ENCODE measurements around the gene CDC14A. TPM values are rescaled to one million over a fixed set of nuclear protein-coding genes. Genes with fewer than 3 reads are reported as not detected.

CDC14A gene
- total and polyA plus RNA-seq, 2 donors (not counting 1 experiment from before 2014, with no cell fraction given): 1.4 to 3.5 TPM

DNA sequence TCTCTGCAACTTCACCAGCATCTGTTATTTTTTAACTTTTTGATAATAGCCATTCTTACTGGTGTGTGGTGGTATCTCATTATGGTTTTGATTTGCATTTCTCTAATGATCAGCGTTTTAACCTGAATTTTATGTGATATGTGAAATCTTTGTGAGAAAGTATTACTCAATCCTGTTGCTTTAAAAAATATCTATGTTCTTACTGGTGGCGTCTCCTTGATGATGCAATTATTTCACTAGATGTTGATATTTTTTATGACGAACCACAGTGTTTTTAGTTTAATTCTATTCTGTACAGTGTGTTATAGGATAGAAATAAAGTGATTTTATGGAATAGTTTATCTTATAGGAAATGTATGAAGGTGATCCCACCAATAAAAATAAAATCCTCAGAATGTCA lies 130.9 kb downstream of the CDC14A start:
- Histone ChIP-seq H3K79me2 (ENCODE audit: control insufficient read depth, insufficient read depth, low read length) (no peaks in the 10 kb centered on the region), H3K27ac (ENCODE audit: insufficient read depth, low read length) (no peak overlapping the region), H3K9me3 (ENCODE audit: control insufficient read depth, insufficient read depth, low read depth, low read length) (no peaks in the 10 kb centered on the region), H3K27me3 (ENCODE audit: control insufficient read depth, insufficient read depth, low read length) (no peaks in the 10 kb centered on the region), H3K36me3 (ENCODE audit: control insufficient read depth, insufficient read depth, low read length) (no peaks in the 10 kb centered on the region), H2AFZ (ENCODE audit: low read length) (no peak overlapping the region), H3K4me1 (ENCODE audit: control insufficient read depth, extremely low read depth, insufficient read depth, low read length) (no peaks in the 10 kb centered on the region), H3K4me2 (ENCODE audit: extremely low read depth, insufficient read depth, low read length) (no peak overlapping the region), H3K4me3 (replicated peaks in 1 of 4; ENCODE audit: control extremely low read depth in 1 of 4, insufficient read depth in 1 of 4, low read depth in 3 of 4, low read length in 4 of 4) (no peak overlapping the region), H4K20me1 (ENCODE audit: control insufficient read depth, extremely low read depth, insufficient read depth, low read length) (no peaks in the 10 kb centered on the region), H3K9ac (ENCODE audit: insufficient read depth, low read length) (no peak overlapping the region)
- TF ChIP-seq, protein P1, sequence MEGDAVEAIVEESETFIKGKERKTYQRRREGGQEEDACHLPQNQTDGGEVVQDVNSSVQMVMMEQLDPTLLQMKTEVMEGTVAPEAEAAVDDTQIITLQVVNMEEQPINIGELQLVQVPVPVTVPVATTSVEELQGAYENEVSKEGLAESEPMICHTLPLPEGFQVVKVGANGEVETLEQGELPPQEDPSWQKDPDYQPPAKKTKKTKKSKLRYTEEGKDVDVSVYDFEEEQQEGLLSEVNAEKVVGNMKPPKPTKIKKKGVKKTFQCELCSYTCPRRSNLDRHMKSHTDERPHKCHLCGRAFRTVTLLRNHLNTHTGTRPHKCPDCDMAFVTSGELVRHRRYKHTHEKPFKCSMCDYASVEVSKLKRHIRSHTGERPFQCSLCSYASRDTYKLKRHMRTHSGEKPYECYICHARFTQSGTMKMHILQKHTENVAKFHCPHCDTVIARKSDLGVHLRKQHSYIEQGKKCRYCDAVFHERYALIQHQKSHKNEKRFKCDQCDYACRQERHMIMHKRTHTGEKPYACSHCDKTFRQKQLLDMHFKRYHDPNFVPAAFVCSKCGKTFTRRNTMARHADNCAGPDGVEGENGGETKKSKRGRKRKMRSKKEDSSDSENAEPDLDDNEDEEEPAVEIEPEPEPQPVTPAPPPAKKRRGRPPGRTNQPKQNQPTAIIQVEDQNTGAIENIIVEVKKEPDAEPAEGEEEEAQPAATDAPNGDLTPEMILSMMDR (conservative IDR thresholded peaks at IDR 0.05 in 1 of 2, IDR thresholded peaks at IDR 0.05 in 1 of 2; ENCODE audit: low read depth in 1 of 2, low read length in 2 of 2): no peak
- no peak for TF ChIP-seq EZH2 (IDR thresholded peaks at IDR 0.05; ENCODE audit: low read length, missing control alignments)
- no peak for DNase-seq (ENCODE audit: low read depth in 2 of 2)

DNA sequence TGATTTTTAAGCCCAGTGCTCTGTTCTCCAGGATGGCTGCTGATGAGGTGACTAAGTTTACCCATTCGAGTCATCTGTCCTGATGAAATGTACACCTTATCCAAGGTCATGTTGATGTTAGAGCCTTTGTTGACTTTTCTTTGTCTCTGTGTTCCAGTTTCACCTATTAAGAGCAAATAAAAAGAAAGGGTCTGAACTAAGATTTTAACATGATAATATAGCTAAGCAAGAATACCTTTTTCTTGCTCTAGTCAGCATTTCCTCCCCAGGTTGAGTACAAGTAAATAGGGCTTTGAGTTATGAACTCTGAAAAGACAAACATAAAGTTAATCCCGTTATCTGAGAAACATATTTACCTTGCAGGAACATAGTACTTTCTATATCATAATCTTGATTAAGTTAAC lies 133.6 kb downstream of the CDC14A start:
- no peak overlapping the region for H3K9ac ChIP-seq (ENCODE audit: insufficient read depth, low read length)
- H3K36me3 ChIP-seq (ENCODE audit: control insufficient read depth, insufficient read depth, low read length): no peaks in the 10 kb centered on the region
- H2AFZ ChIP-seq (ENCODE audit: low read length): no peak overlapping the region
- TF ChIP-seq, protein P1 (conservative IDR thresholded peaks at IDR 0.05 in 1 of 2, IDR thresholded peaks at IDR 0.05 in 1 of 2; ENCODE audit: low read depth in 1 of 2, low read length in 2 of 2): no peak
- no peak for TF ChIP-seq EZH2 (IDR thresholded peaks at IDR 0.05; ENCODE audit: low read length, missing control alignments)
- no peak overlapping the region for H3K4me3 ChIP-seq (replicated peaks in 1 of 4; ENCODE audit: control extremely low read depth in 1 of 4, insufficient read depth in 1 of 4, low read depth in 3 of 4, low read length in 4 of 4)
- no peaks in the 10 kb centered on the region for H3K27me3 ChIP-seq (ENCODE audit: control insufficient read depth, insufficient read depth, low read length)
- H3K4me1 ChIP-seq (ENCODE audit: control insufficient read depth, extremely low read depth, insufficient read depth, low read length): no peaks in the 10 kb centered on the region
- no peak overlapping the region for H3K27ac ChIP-seq (ENCODE audit: insufficient read depth, low read length)
- H3K79me2 ChIP-seq (ENCODE audit: control insufficient read depth, insufficient read depth, low read length): no peaks in the 10 kb centered on the region
- no peak overlapping the region for H3K4me2 ChIP-seq (ENCODE audit: extremely low read depth, insufficient read depth, low read length)
- no peaks in the 10 kb centered on the region for H3K9me3 ChIP-seq (ENCODE audit: control insufficient read depth, insufficient read depth, low read depth, low read length)
- no peak for DNase-seq (ENCODE audit: low read depth in 2 of 2)
- no peaks in the 10 kb centered on the region for H4K20me1 ChIP-seq (ENCODE audit: control insufficient read depth, extremely low read depth, insufficient read depth, low read length)

DNA sequence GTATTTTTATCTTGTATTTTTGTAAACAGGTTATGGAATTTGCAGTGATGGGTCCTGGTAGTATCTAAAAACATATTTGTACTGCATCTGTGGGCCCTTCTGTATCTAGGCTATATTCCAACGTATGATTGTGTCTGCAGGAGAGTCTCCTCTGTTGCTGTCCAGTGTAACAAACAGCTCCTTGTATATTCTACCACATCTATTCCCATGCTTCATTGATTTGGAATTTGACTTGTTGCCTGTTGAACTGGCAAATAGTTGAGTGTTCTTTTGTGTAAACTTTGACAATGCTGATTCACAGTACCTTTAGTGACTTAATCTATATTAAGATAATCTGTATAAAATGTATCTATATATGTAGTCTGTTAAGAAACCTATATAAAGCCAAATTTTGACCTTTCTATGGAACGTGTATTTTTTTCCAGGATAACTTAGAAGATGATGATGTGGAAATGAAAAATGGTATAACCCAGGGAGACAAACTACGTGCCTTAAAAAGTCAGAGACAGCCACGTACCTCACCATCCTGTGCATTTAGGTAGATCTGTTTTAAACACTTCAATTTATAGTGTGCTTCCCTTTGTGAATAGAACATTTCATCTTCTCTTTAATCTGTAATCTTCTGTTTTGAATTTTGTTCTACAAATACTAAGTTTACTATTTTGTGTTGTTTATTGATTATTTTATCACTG lies 142.2 kb downstream of the CDC14A start:
- H4K20me1 ChIP-seq (ENCODE audit: control insufficient read depth, extremely low read depth, insufficient read depth, low read length): no peaks in the 10 kb centered on the region
- no peak overlapping the region for H3K4me3 ChIP-seq (replicated peaks in 1 of 4; ENCODE audit: control extremely low read depth in 1 of 4, insufficient read depth in 1 of 4, low read depth in 3 of 4, low read length in 4 of 4)
- H3K9me3 ChIP-seq (ENCODE audit: control insufficient read depth, insufficient read depth, low read depth, low read length): no peaks in the 10 kb centered on the region
- no peak overlapping the region for H3K27ac ChIP-seq (ENCODE audit: insufficient read depth, low read length)
- peak in 1 of 2 donors; percentile 50 for DNase-seq (ENCODE audit: low read depth in 2 of 2)
- no peaks in the 10 kb centered on the region for H3K36me3 ChIP-seq (ENCODE audit: control insufficient read depth, insufficient read depth, low read length)
- H3K27me3 ChIP-seq (ENCODE audit: control insufficient read depth, insufficient read depth, low read length): no peaks in the 10 kb centered on the region
- H3K4me2 ChIP-seq (ENCODE audit: extremely low read depth, insufficient read depth, low read length): no peak overlapping the region
- TF ChIP-seq, protein P1 (conservative IDR thresholded peaks at IDR 0.05 in 1 of 2, IDR thresholded peaks at IDR 0.05 in 1 of 2; ENCODE audit: low read depth in 1 of 2, low read length in 2 of 2): no peak
- TF ChIP-seq EZH2 (IDR thresholded peaks at IDR 0.05; ENCODE audit: low read length, missing control alignments): no peak
- no peaks in the 10 kb centered on the region for H3K79me2 ChIP-seq (ENCODE audit: control insufficient read depth, insufficient read depth, low read length)
- H3K4me1 ChIP-seq (ENCODE audit: control insufficient read depth, extremely low read depth, insufficient read depth, low read length): no peaks in the 10 kb centered on the region
- H3K9ac ChIP-seq (ENCODE audit: insufficient read depth, low read length): no peak overlapping the region
- no peak overlapping the region for H2AFZ ChIP-seq (ENCODE audit: low read length)

All from fibroblast of lung (primary cell).